Colonic mucosa (tissue), 4 donors: Measurements from ENCODE around the gene FBL. TPM values are rescaled to one million over a fixed set of nuclear protein-coding genes. Genes with fewer than 3 reads are reported as not detected.

Source experiments
- DNase-seq: peaks from one replicate; pipeline ENCODE4 v3.0.0-alpha.2; 2020
- H3K27ac ChIP-seq: fragments of 200-600 bp; one replicate; pipeline ENCODE4 v1.8.0; 2021
- H3K27me3 ChIP-seq: fragments of 200-600 bp; one replicate; pipeline ENCODE4 v1.8.0; 2021
- H3K36me3 ChIP-seq: fragments of 200-600 bp; one replicate; pipeline ENCODE4 v1.8.0; 2021
- H3K4me1 ChIP-seq: fragments of 200-600 bp; one replicate; pipeline ENCODE4 v1.8.0; 2021; ENCODE audit warnings: mild to moderate bottlenecking
- H3K4me3 ChIP-seq: fragments of 200-600 bp; one replicate; pipeline ENCODE4 v1.8.0; 2021
- H3K9ac ChIP-seq, 2 donors: one replicate each; pipeline ENCODE4 v1.7.0; 2013; ENCODE audit warnings: control low read depth in 2 of 2, low read depth in 2 of 2, low read length in 2 of 2
- H3K9me3 ChIP-seq: fragments of 200-600 bp; one replicate; pipeline ENCODE4 v1.8.0; 2021
- intact Hi-C: fragments of 100-400 bp; cut with DNase I; formaldehyde crosslinking; loops from one replicate; pipeline ENCODE4 v1.14.1; 2022
- total RNA-seq, 2 donors: library from RNA; stranded (reverse); fragmentation: NEBNext Ultra II Directional in 1 of 2; extraction: Animal tissue kit (Norgen Biotek cat#: 25700) in 1 of 2; gene quantifications; one replicate each; pipeline ENCODE4 v1.2.1, GENCODE V29; 2021
- TF ChIP-seq, protein P1 (sequence below): fragments of 200-600 bp; IDR thresholded peaks from one replicate; pipeline ENCODE4 v1.8.0; 2022; ENCODE audit warnings: antibody characterized with exemption, mild to moderate bottlenecking
- donor health status: healthy.
- donor health status: DM: no; HTN: no; CAD: no.
- donor health status: DM: no; HTN: no; CAD: no.

FBL gene
- total RNA-seq, 2 donors from 2014 or later = 155 to 297 TPM

DNA sequence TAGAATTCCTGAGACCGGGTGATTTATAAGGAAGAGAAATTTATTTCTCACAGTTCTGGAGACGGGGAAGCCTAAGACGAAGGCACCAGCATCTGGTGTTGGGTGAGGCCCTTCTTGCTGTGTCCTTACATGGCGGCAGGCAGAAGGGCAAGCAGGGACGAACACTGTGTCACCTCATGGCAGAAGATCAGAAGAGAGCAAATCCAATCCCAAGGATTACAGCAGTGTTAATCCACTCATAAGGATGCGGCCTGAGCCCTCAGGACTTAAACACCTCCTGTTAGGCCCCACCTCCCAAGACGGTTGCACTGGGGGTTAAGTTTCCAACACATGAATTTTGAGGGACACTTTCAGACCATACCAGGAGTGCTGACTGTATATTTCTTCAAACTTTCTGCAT is 6.7 kb upstream of the FBL start:
- no peaks in the 10 kb centered on the region for H3K27me3 ChIP-seq
- no peaks in the 10 kb centered on the region for H3K36me3 ChIP-seq
- H3K9me3 ChIP-seq = no peaks in the 10 kb centered on the region
- H3K27ac ChIP-seq = no peak overlapping the region
- H3K9ac ChIP-seq = no peak overlapping the region
- no peaks in the 10 kb centered on the region for H3K4me1 ChIP-seq
- DNase-seq = no peak
- intact Hi-C loops = no loop called here
- no peak overlapping the region for H3K4me3 ChIP-seq
- TF ChIP-seq, protein P1, sequence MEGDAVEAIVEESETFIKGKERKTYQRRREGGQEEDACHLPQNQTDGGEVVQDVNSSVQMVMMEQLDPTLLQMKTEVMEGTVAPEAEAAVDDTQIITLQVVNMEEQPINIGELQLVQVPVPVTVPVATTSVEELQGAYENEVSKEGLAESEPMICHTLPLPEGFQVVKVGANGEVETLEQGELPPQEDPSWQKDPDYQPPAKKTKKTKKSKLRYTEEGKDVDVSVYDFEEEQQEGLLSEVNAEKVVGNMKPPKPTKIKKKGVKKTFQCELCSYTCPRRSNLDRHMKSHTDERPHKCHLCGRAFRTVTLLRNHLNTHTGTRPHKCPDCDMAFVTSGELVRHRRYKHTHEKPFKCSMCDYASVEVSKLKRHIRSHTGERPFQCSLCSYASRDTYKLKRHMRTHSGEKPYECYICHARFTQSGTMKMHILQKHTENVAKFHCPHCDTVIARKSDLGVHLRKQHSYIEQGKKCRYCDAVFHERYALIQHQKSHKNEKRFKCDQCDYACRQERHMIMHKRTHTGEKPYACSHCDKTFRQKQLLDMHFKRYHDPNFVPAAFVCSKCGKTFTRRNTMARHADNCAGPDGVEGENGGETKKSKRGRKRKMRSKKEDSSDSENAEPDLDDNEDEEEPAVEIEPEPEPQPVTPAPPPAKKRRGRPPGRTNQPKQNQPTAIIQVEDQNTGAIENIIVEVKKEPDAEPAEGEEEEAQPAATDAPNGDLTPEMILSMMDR = no peak

DNA sequence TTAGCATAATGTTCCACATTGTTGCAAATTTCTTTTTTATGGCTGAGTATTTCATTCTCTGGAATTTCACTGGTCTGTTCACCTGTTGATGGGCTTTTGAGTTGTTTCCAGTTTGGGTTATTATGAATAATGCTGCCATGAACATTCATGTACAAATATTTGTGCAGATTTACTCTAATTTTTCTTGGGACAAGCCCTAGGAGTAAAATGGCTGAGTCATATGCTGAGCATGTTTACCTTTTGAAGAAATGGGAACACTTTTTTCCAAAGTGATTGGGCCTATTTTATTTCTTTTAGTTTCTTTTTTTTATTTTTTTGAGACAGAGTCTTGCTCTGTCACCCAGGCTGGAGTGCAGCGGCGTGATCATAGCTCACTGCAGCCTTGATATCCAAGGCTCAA is 4.7 kb upstream of the FBL start:
- H3K27me3 ChIP-seq = no peaks in the 10 kb centered on the region
- DNase-seq = no peak
- no peaks in the 10 kb centered on the region for H3K4me1 ChIP-seq
- TF ChIP-seq, protein P1 = no peak
- no peaks in the 10 kb centered on the region for H3K9me3 ChIP-seq
- no peak overlapping the region for H3K27ac ChIP-seq
- intact Hi-C loops = no loop called here
- no peak overlapping the region for H3K4me3 ChIP-seq
- H3K36me3 ChIP-seq = no peaks in the 10 kb centered on the region
- H3K9ac ChIP-seq = no peak overlapping the region

DNA sequence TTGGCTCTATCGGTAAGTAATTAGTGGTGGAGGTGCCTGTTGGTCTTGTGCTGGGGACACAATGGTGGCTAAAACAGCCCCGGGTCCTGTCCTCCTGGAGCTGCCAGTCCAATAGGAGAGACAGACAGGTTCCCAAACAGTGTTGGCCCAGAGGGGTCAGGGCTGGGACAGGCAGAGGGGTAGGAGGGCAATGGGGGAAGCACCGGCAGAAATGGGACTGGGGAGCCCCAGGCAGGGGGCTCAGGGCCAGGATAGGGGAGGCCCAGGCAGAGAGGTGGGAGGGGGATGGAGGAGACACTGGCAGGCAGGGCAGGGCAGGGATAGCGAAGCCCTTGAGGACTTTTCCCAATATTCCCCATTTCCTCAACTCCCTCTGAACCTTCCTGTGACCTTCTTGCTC is 2.2 kb upstream of the FBL start:
- H3K27me3 ChIP-seq = no peaks in the 10 kb centered on the region
- intact Hi-C loops = no loop called here

DNA sequence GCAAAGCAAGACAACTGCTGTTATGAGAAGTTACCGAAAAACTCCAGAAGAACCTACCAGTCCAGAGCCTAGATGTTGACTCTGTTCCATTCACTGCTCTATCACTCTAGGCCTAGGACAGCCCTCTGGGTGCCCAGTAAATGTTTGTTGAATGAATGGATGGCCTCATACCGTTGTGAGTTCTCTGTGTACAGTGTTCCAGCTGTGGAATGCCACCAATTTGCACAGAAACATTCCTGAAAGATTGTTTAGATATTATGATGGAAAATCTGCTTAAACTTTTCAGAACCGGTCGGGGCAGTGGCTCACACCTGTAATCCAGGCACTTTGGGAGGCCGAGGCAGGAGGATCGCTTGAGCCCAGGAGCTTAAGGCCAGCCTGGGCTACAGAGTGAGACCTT is 1.3 kb upstream of the FBL start:
- no peak overlapping the region for H3K9ac ChIP-seq
- no peak for DNase-seq
- no peaks in the 10 kb centered on the region for H3K9me3 ChIP-seq
- no peaks in the 10 kb centered on the region for H3K36me3 ChIP-seq
- H3K4me1 ChIP-seq = peaks cover 13% of the 10 kb centered on the region
- H3K27ac ChIP-seq = no peak overlapping the region
- H3K4me3 ChIP-seq = no peak overlapping the region
- no peaks in the 10 kb centered on the region for H3K27me3 ChIP-seq
- TF ChIP-seq, protein P1 = no peak
- intact Hi-C loops = no loop called here

More for the DNA sequence above, 2.2 kb upstream of the FBL start:
- H3K4me1 ChIP-seq = peaks cover 13% of the 10 kb centered on the region
- H3K27ac ChIP-seq = no peak overlapping the region
- DNase-seq = no peak
- no peak overlapping the region for H3K9ac ChIP-seq
- H3K4me3 ChIP-seq = no peak overlapping the region
- TF ChIP-seq, protein P1 = no peak
- no peaks in the 10 kb centered on the region for H3K36me3 ChIP-seq
- H3K9me3 ChIP-seq = no peaks in the 10 kb centered on the region

DNA sequence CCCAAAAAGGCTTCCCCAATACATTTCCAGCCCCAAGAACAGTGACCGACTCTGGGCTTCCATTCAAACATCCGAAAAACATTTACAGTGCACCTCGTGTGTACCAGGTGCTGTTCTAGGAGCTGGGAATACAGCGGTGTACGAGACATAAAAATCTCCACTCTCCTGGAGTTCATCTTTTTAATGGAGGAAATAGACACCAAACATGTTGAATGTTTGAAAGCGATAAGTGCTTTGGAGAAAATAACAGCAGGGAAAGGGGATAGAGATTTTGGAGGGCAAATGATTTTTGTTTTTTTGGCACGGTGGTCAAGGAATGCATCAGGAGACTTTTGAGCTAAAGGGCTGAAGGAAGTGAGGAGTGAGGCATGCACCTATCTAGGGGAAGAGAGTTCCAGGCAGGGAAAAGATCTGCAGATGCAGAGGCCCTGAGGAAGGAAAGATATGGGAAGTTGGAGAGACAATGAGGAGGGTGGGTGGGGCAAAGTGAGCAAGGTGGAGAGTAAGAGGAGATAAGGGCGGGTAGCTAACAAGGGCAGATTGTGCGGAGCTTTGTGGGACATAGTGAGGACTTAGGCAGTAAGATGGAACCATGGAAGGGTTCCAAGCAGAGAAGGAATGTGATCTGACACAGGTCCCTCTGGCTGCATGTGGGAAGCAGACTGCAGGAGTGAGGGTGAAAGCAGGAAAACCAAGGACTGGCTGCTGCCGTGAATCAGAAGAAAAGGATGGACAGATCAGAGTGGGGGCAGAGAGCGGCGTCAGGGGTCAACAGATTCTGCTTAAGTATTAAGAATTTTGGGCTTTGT is 703 bp upstream of the FBL start:
- Histone ChIP-seq H3K27me3 (no peaks in the 10 kb centered on the region), H3K9me3 (no peaks in the 10 kb centered on the region), H3K9ac (peak overlapping the region; percentile 53 to 97), H3K4me3 (peak overlapping the region; percentile 65), H3K4me1 (peaks cover 13% of the 10 kb centered on the region), H3K36me3 (no peaks in the 10 kb centered on the region), H3K27ac (peak overlapping the region; percentile 80)
- TF ChIP-seq, protein P1 = no peak
- DNase-seq = peak; percentile 53
- intact Hi-C loops = no loop called here
